GM12891 (cell line): ENCODE measurements around the gene JMJD6.
"Not testable (repeated sequence)": the region's sequence is repeated elsewhere in the genome, so short reads cannot be mapped to it uniquely, and the experiment has no call there.

Source experiments
- POLR2A ChIP-seq: IDR thresholded peaks from 2 replicates; pipeline ENCODE4 v1.6.1; 2011; ENCODE audit warnings: low read depth, low read length, control low read depth
- POLR2AphosphoS5 ChIP-seq: IDR thresholded peaks from 2 replicates; pipeline ENCODE4 v1.6.1; 2011; ENCODE audit warnings: low read depth, low read length, control low read depth
- SPI1 ChIP-seq: IDR thresholded peaks from 2 replicates; pipeline ENCODE4 v1.6.1; 2011; ENCODE audit warnings: low read depth, low read length, control low read depth

DNA sequence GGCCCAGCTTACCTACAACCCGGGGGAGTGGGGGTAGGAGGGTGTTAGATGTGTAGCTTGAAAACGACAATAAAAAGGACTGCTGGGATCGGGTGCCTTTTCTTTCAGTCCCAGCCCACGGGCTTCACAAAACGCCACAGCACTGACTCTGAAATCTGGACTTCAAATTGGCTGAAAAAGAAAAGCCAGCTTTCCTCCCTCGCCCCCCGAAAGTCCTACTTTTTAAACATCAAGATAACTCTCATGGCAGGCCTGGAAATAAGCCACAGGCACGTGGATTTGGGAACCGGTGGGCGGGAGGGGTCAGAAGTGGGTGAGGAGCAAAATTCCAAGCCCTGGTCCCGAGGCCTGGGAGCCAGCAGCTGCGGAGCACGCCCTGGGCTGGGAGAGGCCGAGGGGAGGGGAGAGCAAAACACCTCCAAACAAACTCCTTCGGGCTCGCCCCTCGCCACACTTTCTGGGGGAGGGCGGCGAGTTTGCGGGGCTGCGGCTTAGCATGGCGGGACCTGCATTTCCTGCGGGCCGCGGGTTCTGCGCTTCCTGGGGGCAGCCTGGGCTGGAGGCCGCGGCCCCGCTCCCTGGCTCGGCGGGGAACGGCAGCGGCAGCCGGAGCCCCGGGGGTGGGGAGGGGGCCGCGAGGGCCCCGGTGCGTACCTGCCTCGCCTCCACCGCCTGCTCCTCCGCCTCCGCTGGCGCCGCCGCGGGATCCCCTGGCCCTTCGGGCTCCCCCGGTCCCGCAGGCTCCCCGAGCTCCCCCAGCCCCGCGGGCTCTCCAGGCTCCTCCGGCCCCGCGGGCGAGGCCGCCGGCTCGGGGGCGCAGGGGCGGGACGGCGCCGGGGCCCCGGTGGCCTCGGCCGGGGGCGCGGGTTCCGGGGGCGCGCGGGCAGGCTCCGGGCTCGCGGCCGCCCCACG is 16.2 kb downstream of the JMJD6 start:
- TF ChIP-seq POLR2AphosphoS5, POLR2A, SPI1: not testable (repeated sequence)
